NCI-H524 (cell line): ENCODE measurements around the gene SAMD3.
"Not testable (repeated sequence)": the region's sequence is repeated elsewhere in the genome, so short reads cannot be mapped to it uniquely, and the experiment has no call there.

Source experiments
- DNase-seq, 2 experiments: peaks; one replicate each; lab custom pipeline; 2025; lab: John Stamatoyannopoulos, UW

SAMD3 gene

DNA sequence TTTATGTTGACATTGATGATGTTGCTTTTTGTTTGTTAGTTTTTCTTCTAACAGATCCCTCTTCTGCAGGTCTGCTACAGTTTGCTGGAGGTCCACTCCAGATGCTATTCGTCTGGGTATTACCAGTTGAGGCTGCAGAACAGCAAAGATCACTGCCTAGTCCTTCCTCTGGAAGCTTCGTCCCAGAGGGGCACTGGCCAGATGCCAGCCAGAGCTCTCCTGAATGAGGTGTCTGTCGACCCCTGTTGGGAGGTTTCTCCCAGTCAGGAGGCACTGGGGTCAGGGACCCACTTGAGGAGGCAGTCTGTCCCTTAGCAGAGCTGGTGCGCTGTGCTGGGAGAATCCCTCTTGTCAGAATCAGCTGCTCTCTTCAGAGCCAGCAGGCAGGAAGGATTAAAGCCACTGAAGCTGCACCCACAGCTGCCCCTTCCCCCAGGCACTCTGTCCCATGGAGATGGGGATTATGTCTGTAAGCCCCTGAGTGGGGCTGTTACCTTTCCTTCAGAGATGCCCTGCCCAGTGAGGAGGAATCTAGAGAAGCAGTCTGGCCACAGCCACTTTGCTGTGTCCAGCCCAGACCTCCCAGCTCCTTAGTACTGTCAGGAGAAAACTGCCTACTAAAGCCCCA lies 49.3 kb downstream of the SAMD3 start:
- peak; percentile 83 to 95 for DNase-seq

- DNase-seq = not testable (repeated sequence)
Measured at GRCh38 chr6:130170160-130170559, 52.6 kb downstream of the SAMD3 start.

DNA sequence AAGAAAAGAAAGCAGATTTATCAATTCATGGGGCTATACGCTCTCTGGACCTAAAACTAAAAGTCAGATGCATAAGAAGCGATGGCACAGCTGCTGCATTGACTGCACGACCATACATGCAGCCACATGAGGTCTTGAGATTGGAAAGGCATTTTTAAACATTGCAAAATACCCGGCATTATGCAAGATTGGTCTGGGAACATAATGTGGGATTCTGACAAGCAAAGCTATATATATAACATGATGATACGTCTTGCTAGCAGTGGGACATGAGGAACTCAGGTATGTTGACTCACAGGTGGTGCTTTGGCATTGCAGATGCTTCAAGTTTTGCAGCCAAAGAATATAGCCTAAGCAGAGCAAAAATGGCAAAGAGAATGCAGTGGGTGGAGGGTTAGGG lies 55.1 kb downstream of the SAMD3 start:
- no peak for DNase-seq

DNA sequence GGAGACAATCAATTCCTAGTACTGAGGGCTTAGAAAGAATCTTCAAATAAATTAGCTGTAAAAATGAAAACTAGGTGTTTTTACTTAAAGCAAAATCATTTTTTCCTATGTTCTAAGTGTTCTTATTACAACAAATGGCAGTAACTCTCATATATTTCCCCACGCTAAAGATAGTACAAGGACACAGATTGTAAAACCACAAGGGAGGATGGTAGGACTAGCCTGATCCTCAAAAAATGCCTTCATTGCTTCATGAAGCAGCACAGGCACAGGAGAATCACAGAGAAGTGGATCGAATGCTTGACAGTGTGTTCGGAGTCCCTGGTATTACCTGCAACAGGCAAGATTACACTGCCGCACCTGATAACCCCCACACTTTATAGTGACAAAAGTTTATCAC lies 58.5 kb downstream of the SAMD3 start:
- DNase-seq = no peak

DNA sequence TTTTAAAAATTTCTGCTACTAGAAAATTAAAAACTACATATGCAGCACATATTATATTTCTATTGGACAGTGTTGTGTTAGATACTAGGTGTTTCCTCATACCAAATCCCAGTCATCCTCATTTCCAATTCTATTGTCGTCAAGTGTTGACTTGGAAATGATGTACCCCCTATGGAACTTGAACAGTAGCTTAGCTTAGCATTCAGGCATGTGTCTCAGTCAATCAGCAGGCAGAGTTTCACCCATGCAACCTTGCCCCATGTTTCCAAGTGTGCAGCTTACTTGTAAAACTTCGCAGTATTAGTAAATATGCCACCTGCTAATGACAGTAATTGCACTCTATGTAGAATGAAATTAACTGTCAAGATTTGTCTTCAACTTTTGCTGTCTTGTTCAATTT lies 59.5 kb downstream of the SAMD3 start:
- DNase-seq = no peak

DNA sequence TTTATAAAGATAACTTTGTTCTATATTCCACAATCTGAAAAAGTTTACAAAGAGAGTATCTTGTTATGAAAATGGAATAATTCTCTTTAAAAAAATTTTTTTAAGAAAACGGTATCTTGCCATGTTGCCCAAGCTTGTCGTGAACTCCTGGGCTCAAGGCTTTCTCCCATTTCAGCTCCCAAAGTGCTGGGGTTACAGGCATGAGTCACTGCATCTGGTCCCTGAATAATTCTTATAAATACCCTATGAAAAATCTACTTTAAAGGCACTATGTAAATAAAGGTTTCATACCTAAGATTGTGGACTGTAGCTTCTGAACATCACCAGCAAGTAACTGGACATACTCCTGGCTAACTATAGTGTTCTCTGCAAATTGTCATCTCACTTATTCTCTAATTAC lies 60.3 kb downstream of the SAMD3 start:
- no peak for DNase-seq

GRCh38 chr6:130161683-130162404 lies 60.9 kb downstream of the SAMD3 start:
- DNase-seq = no peak

DNA sequence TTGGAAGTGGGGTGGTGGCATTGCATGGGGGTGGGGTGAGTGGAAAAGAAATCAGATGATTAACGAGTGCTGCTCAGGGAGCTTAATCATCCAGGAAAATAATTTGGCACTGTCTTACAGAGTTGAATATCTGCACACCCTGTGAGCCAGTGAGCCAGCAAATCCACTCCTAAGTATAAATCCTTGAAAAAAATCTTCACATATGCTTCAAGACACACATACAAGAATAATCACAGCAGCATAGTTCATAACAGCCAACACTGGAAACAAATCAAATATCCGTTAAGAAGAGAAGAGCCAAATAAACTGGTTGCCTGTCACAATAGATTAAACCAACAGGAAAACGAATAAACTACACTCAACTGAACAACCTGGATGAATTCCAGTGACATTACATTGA lies 62.8 kb downstream of the SAMD3 start:
- peak in 1 of 2 experiments; percentile 12 for DNase-seq

DNA sequence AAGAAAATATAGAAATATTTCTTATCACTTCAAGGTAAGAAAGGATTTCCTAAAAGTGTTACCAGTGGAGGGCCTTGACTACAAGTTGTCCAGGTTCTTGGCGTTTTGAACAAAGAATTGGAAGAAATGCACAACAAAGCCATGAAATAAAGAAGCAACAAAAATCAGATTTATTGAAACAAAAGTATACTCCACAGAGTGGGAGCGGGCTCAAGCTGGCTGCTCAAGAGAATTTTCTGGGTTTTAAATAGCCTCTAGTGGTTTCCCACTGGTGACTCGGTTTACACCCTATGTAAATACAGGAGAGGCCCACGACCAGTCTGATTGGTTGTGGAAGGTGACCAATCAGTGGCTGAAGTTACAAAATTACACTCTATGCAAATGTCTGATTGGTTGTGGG lies 64.2 kb downstream of the SAMD3 start:
- no peak for DNase-seq

DNA sequence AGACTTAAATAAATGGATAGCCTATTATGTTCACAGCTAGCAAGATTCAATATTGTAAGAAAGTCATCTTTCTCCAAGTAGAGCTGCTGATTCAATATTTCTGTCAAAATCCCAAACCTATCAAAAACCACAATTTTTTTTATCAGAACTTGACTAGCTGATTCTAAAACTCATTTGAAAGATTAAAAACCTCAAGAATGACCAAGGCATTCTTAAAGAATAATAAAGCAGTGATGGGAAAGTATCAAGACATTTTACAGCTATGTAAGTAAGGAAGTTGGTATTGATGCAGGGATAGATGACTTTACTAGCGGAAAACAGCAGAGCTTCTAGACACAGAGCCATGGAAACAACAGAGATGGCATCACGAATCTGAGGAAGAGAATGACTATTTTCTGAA lies 64.7 kb downstream of the SAMD3 start:
- no peak for DNase-seq

DNA sequence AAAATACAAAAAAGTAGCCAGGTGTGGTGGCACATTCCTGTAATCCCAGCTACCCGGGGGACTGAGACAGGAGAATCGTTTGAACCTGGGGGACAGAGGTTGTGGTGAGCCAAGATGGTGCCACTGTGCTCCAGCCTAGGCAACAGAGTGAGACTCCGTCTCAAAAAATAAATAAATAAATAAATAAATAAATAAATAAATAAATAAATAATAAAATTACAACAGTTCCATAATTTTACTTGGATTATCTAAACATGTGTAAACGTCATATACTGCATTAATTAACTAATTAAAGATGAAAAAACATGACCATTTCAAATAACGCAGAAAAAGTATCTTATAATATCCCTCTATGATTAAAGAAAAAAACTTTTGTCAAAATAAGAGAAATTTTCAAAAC lies 65.8 kb downstream of the SAMD3 start:
- DNase-seq = no peak

- DNase-seq = peak; percentile 57 to 91
Measured at GRCh38 chr6:130152908-130153510, 69.7 kb downstream of the SAMD3 start.

DNA sequence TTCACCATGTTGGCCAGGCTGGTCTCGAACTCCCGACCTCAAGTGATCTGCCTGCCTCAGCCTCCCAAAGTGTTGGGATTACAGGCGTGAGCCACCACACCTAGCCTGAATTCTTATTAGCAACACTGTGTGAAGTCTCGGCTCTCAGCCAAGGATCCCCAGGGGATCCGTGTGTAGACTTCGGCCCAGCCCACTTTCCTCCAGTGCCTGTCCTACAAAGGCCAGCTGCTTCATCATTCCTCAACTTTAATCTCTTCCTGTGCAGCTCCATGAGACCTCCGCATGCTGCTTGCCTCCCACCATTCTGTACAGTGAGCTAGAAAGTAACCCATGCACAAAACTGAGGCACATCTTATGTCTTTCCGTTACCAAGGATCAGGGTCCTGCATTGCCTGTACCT lies 71.8 kb downstream of the SAMD3 start:
- DNase-seq = peak; percentile 79 to 90

- DNase-seq = not testable (repeated sequence)
Measured at GRCh38 chr6:130149016-130149415, 73.7 kb downstream of the SAMD3 start.

- peak in 1 of 2 experiments; percentile 3 for DNase-seq
Measured at GRCh38 chr6:130148181-130148580, 74.6 kb downstream of the SAMD3 start.

DNA sequence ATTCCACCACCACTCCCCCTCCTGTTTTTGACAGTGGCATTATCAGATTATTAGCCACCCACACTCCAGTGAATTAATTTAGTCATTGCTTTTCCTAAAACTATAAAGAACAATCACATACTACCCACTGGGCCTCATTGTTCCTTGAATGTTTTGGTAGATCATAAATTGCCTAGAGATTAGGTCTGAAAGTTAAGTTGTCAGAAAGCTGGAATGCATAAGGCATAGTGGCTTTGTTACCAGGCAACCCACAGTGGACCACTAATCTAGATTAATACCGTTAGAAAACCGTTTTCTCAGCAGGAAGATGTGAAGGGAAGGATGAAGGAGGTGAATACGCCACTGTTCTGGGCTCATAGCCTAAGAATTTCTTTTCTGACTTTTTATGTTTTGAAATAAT lies 75.6 kb downstream of the SAMD3 start:
- no peak for DNase-seq

GRCh38 chr6:130143709-130144108 lies 79.0 kb downstream of the SAMD3 start:
- DNase-seq = no peak

GRCh38 chr6:130140084-130140483 lies 82.7 kb downstream of the SAMD3 start:
- DNase-seq = no peak

GRCh38 chr6:130138909-130139242 lies 83.9 kb downstream of the SAMD3 start:
- DNase-seq = no peak

GRCh38 chr6:130138116-130138908 lies 84.4 kb downstream of the SAMD3 start:
- DNase-seq = no peak

DNA sequence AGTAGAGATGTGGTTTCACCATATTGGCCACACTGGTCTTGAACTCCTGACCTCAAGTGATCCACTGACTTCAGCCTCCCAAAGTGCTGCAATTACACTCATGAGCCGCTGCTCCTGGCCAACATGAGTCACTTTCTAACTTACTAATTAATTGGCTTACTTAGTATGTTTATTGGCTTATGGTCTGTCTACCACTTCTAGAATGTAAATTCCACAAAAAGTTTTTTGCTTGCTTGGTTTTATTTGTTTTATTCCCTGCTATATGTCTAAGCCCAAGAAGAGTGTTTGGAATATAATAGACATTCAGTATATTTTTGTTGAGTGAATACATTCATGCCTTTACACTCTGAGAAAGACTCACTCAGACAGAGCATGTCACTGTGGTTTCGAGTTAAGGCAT lies 86.0 kb downstream of the SAMD3 start:
- no peak for DNase-seq

DNA sequence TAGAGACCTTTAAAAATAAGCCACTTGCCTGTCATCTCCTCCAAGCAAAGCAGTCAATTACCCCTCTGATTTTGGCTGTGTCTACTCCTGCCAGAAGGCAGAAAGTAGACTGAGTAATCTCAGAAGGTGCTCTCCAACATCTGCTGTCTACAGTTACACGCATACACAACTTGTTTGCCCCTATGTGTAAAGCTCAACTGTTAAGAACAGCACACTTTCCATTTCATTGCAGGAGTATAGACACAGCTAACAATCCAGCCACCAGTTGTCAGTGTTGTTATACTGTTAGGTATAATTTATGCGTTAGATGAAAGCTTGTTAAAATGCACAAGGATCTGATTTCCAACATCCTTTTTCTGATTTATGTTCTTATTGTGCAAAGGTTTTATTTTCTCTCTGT lies 88.2 kb downstream of the SAMD3 start:
- peak; percentile 40 to 78 for DNase-seq

GRCh38 chr6:130132286-130132701 lies 90.5 kb downstream of the SAMD3 start:
- no peak for DNase-seq
